Measurements from ENCODE around the gene PIM1.
"Not testable (repeated sequence)": the region's sequence is repeated elsewhere in the genome, so short reads cannot be mapped to it uniquely, and the experiment has no call there.

PIM1 gene

GRCh38 chr6:37174515-37175331 is 4.8 kb downstream of the PIM1 start:
- Histone ChIP-seq H3K9me3 (ENCODE audit: control insufficient read depth, insufficient read depth, low read length) (no peaks in the 10 kb centered on the region), H3K27me3 (ENCODE audit: control insufficient read depth, insufficient read depth, low read length) (no peaks in the 10 kb centered on the region), H3K9ac (ENCODE audit: low read depth, low read length) (no peak overlapping the region), H3K36me3 (ENCODE audit: control insufficient read depth, insufficient read depth, low read length) (peaks cover 37% of the 10 kb centered on the region), H3K4me3 (ENCODE audit: low read depth, low read length) (no peak overlapping the region), H3K4me1 (ENCODE audit: control insufficient read depth, insufficient read depth, low read length) (peaks cover 8% of the 10 kb centered on the region)

DNA sequence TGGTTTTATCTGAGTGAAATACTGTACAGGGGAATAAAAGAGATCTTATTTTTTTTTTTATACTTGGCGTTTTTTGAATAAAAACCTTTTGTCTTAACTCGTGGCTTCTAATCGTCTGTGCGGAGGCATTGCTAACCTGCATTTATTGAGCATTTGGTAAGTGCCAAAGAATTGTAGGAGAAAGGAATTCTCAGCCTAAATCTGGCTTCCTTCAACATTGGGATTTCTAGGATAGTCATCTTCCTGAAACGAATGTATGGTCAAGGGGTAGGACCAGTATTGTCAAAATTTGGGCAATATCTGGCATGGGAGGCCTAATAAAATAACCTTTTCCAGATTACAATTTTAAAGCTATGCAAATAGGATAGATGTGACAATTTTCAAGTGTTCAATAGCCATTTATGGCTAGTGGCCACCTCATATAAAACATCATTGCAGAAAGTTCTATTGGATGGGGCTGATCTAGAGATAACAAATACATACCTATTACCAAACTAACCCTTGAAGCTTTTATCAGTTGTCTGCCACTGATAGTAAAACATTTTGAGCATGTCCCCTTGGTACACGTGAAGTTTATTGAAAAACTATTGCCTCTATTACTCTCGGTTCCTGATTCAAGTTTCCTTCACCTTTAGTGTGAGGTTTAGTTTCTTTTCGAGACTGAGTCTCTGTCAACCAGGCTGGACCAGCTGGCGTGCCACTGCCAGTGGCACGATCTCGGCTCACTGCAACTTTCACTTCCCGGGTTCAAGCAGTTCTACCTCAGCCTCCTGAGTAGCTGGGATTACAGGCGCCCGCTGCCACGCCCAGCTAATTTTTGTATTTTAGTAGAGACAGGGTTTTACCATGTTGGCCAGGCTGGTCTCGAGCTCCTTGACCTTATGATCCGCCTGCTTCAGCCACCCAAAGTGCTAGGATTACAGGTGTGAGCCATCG is 5.6 kb downstream of the PIM1 start:
- Histone ChIP-seq H3K4me3 (ENCODE audit: low read depth, low read length) (no peak overlapping the region), H3K4me1 (ENCODE audit: control insufficient read depth, insufficient read depth, low read length) (peaks cover 8% of the 10 kb centered on the region), H3K27me3 (ENCODE audit: control insufficient read depth, insufficient read depth, low read length) (no peaks in the 10 kb centered on the region), H3K36me3 (ENCODE audit: control insufficient read depth, insufficient read depth, low read length) (peaks cover 35% of the 10 kb centered on the region), H3K9me3 (ENCODE audit: control insufficient read depth, insufficient read depth, low read length) (no peaks in the 10 kb centered on the region), H3K9ac (ENCODE audit: low read depth, low read length) (no peak overlapping the region)

GRCh38 chr6:37176268-37177076 is 6.5 kb downstream of the PIM1 start:
- no peak overlapping the region for H3K9ac ChIP-seq (ENCODE audit: low read depth, low read length)
- no peak overlapping the region for H3K4me3 ChIP-seq (ENCODE audit: low read depth, low read length)
- H3K4me1 ChIP-seq (ENCODE audit: control insufficient read depth, insufficient read depth, low read length), result peaks cover 8% of the 10 kb centered on the region
- H3K27me3 ChIP-seq (ENCODE audit: control insufficient read depth, insufficient read depth, low read length), result no peaks in the 10 kb centered on the region
- peaks cover 29% of the 10 kb centered on the region for H3K36me3 ChIP-seq (ENCODE audit: control insufficient read depth, insufficient read depth, low read length)
- no peaks in the 10 kb centered on the region for H3K9me3 ChIP-seq (ENCODE audit: control insufficient read depth, insufficient read depth, low read length)

- Histone ChIP-seq H3K36me3 (ENCODE audit: control insufficient read depth, insufficient read depth, low read length) (peaks cover 27% of the 10 kb centered on the region), H3K27me3 (ENCODE audit: control insufficient read depth, insufficient read depth, low read length) (no peaks in the 10 kb centered on the region), H3K4me3 (ENCODE audit: low read depth, low read length) (no peak overlapping the region), H3K9me3 (ENCODE audit: control insufficient read depth, insufficient read depth, low read length) (no peaks in the 10 kb centered on the region), H3K9ac (ENCODE audit: low read depth, low read length) (no peak overlapping the region), H3K4me1 (ENCODE audit: control insufficient read depth, insufficient read depth, low read length) (peaks cover 8% of the 10 kb centered on the region)
Observed at GRCh38 chr6:37177077-37177934, 7.4 kb downstream of the PIM1 start.

DNA sequence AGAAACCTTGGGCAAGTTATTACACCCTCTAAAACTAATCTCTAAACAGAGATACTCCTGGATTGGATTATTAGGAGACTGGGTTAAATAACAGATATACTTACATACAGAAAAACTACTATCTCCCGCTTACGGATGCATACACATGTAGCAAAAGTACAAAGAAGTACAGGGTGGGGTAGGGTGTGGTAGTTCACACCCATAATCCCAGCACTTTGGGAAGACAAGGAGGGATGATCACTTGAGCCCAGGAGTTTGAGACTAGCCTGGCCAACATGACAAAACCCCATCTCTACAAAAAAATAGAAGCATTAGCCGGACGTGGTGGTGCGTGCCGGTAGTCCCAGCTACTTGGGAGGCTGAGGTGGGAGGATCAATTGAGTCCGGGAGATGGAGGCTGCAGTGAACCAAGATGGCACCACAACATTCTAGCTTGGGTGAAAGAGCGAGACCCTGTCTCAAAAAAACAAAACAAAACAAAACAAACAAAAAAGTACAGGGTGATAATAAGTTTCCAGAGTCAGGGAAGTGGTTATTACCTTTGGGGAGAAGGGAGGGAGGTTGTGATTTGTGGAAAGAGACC is 8.1 kb downstream of the PIM1 start:
- Histone ChIP-seq H3K27me3 (ENCODE audit: control insufficient read depth, insufficient read depth, low read length) (no peaks in the 10 kb centered on the region), H3K4me3 (ENCODE audit: low read depth, low read length) (no peak overlapping the region), H3K4me1 (ENCODE audit: control insufficient read depth, insufficient read depth, low read length) (peaks cover 3% of the 10 kb centered on the region), H3K9me3 (ENCODE audit: control insufficient read depth, insufficient read depth, low read length) (no peaks in the 10 kb centered on the region), H3K36me3 (ENCODE audit: control insufficient read depth, insufficient read depth, low read length) (peaks cover 20% of the 10 kb centered on the region), H3K9ac (ENCODE audit: low read depth, low read length) (no peak overlapping the region)

DNA sequence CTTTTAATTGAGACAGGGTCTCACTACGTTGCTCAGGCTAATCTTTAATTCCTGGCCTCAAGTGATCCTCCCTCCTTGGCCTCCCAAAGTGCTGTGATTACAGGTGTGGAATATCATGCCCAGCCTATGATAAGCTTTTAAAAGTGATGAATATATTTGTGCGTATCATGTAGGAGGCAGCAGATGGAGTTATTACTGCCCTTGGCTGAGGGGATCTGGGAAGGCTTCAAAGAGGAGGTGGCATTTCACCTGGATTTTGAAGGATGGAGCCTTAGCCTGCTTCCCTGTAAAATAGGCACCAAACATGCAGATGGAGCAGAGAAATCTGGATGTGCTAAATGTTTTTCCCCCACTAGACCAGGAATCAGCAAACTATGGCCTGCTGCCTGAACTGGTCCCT is 10.1 kb downstream of the PIM1 start:
- no peaks in the 10 kb centered on the region for H3K9me3 ChIP-seq (ENCODE audit: control insufficient read depth, insufficient read depth, low read length)
- no peaks in the 10 kb centered on the region for H3K36me3 ChIP-seq (ENCODE audit: control insufficient read depth, insufficient read depth, low read length)
- no peaks in the 10 kb centered on the region for H3K4me1 ChIP-seq (ENCODE audit: control insufficient read depth, insufficient read depth, low read length)
- no peaks in the 10 kb centered on the region for H3K27me3 ChIP-seq (ENCODE audit: control insufficient read depth, insufficient read depth, low read length)
- H3K4me3 ChIP-seq (ENCODE audit: low read depth, low read length), result no peak overlapping the region
- H3K9ac ChIP-seq (ENCODE audit: low read depth, low read length), result no peak overlapping the region

DNA sequence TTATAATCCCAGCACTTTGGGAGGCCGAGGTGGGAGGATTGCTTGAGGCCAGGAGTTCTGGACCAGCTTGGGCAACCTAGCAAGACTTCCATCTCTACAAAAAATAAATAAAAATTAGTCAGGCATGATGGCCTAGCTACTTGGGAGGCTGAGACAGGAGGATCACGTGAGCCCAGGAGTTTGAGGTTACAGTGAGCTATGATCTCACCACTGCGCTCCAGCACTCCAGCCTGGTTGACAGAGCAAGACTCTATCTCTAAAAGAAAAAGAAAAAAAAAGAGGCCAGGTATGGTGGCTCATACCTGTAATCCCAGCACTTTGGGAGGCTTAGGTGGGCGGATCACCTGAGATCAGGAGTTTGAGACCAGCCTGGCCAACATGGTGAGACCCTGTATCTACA is 10.7 kb downstream of the PIM1 start:
- not testable (repeated sequence) for H3K4me1 ChIP-seq (ENCODE audit: control insufficient read depth, insufficient read depth, low read length); H3K36me3 ChIP-seq (ENCODE audit: control insufficient read depth, insufficient read depth, low read length); H3K9ac ChIP-seq (ENCODE audit: low read depth, low read length); H3K9me3 ChIP-seq (ENCODE audit: control insufficient read depth, insufficient read depth, low read length); H3K27me3 ChIP-seq (ENCODE audit: control insufficient read depth, insufficient read depth, low read length); H3K4me3 ChIP-seq (ENCODE audit: low read depth, low read length)

DNA sequence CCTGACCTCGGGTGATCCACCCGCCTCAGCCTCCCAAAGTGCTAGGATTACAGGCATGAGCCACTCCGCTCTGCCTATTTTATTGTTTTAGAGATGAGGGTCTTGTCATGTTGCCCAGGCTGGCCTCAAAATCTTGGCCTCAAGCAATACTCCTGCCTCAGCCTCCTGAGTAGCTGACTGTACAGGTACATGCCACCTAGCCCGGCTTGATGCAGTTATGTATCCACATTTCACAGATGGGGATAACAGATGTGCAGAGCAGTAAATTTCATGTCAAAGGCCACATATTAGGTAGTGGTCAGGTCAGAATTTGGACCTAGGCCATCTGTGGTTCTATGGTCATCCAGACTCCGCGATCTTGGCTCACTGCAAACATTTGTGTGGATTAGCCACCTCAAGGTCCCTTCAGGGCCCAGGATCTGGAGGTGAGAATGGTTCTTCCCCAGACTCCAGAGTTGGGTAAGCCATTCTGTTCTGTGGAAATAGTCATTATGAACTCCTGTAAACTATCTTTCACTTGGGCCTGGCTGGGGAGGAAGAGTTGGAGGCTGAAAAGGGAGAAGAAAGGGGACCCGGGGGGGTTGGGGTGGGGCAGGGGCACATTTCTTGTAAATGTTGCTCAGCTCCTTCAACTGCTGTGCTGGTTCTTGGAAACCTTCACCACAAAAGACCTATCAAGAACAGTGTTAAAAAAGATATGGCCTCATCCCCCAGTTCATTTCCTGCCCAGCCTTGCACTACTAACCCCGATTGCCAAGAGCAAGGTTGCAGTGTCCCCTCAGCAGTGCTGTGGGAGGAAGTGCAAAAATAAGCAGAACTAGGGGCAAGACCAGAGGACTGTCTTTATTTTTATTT is 13.0 kb downstream of the PIM1 start:
- no peaks in the 10 kb centered on the region for H3K4me1 ChIP-seq (ENCODE audit: control insufficient read depth, insufficient read depth, low read length)
- no peak overlapping the region for H3K4me3 ChIP-seq (ENCODE audit: low read depth, low read length)
- no peak overlapping the region for H3K9ac ChIP-seq (ENCODE audit: low read depth, low read length)

DNA sequence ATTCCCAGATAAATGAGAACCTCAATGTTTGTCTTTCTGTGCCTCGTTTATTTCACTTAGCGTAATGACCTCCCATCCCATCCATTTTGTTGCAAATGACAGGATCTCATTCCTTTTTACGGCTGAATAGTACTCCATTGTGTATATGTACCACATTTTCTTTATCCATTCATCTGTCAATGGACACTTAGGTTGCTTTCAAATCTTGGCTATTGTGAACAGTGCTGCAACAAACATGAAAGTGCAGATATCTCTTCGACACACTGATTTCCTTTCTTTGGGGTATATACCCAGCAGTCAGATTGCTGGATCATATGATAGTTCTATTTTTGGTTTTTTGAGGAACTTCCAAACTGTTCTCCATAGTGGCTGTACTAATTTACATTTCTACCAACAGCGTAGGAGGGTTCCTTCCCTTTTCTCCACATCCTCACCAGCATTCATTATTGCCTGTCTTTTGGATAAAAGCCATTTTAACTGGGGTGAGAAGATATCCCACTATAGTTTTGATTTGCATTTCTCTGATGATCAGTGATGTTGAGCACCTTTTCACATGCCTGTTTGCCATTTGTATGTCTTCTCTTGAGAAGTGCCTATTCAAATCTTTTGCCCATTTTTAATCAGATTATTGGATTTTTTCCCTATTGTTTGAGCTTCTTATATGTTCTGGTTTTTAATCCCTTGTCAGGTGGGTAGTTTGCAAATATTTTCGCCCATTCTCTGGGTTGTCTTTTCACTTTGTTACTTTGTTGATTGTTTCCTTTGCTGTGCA is 16.2 kb downstream of the PIM1 start:
- H3K36me3 ChIP-seq (ENCODE audit: control insufficient read depth, insufficient read depth, low read length); H3K9me3 ChIP-seq (ENCODE audit: control insufficient read depth, insufficient read depth, low read length); H3K4me3 ChIP-seq (ENCODE audit: low read depth, low read length); H3K9ac ChIP-seq (ENCODE audit: low read depth, low read length); H3K27me3 ChIP-seq (ENCODE audit: control insufficient read depth, insufficient read depth, low read length); H3K4me1 ChIP-seq (ENCODE audit: control insufficient read depth, insufficient read depth, low read length): not testable (repeated sequence)

More for the DNA sequence above, 13.0 kb downstream of the PIM1 start:
- Histone ChIP-seq H3K27me3 (ENCODE audit: control insufficient read depth, insufficient read depth, low read length) (no peaks in the 10 kb centered on the region), H3K9me3 (ENCODE audit: control insufficient read depth, insufficient read depth, low read length) (no peaks in the 10 kb centered on the region), H3K36me3 (ENCODE audit: control insufficient read depth, insufficient read depth, low read length) (no peaks in the 10 kb centered on the region)
